KOPT-K1 (cell line): ENCODE measurements around the gene OXNAD1.
A peak's percentile ranks its signal among the peaks of the same experiment; 100 is the strongest.

ENCODE experiments used
- H3K27ac ChIP-seq: fragments of 200-600 bp; sonication (generic); 2 replicates; pipeline ENCODE4 v1.5.1; 2016; ENCODE audit warnings: antibody characterized with exemption, mild to moderate bottlenecking, low read depth, low read length; ENCODE audit not compliant: poor library complexity, severe bottlenecking
- H3K36me3 ChIP-seq: fragments of 200-600 bp; sonication (generic); 2 replicates; pipeline ENCODE4 v1.5.1; 2017; ENCODE audit warnings: antibody characterized with exemption, mild to moderate bottlenecking, low read length, moderate library complexity; ENCODE audit not compliant: insufficient read depth
- H3K9me3 ChIP-seq: fragments of 200-600 bp; sonication (generic); 2 replicates; pipeline ENCODE4 v1.5.1; 2017; ENCODE audit warnings: antibody characterized with exemption, low read length, mild to moderate bottlenecking; ENCODE audit not compliant: insufficient read depth, poor library complexity, severe bottlenecking

The OXNAD1 gene

GRCh38 chr3:16334909-16335308 is 69.9 kb downstream of the OXNAD1 start:
- Histone ChIP-seq H3K27ac (no peak overlapping the region), H3K36me3 (peaks cover 42% of the 10 kb centered on the region), H3K9me3 (peaks cover 21% of the 10 kb centered on the region)

- Histone ChIP-seq H3K27ac (no peak overlapping the region), H3K9me3 (peaks cover 21% of the 10 kb centered on the region), H3K36me3 (peaks cover 38% of the 10 kb centered on the region)
Measured at GRCh38 chr3:16335333-16335732, 70.3 kb downstream of the OXNAD1 start.

GRCh38 chr3:16335772-16336645 is 71.0 kb downstream of the OXNAD1 start:
- peaks cover 32% of the 10 kb centered on the region for H3K36me3 ChIP-seq
- H3K9me3 ChIP-seq = peaks cover 18% of the 10 kb centered on the region
- H3K27ac ChIP-seq = no peak overlapping the region

GRCh38 chr3:16336825-16337224 is 71.8 kb downstream of the OXNAD1 start:
- peaks cover 26% of the 10 kb centered on the region for H3K36me3 ChIP-seq
- no peak overlapping the region for H3K27ac ChIP-seq
- H3K9me3 ChIP-seq = peaks cover 10% of the 10 kb centered on the region

GRCh38 chr3:16337856-16338540 is 73.0 kb downstream of the OXNAD1 start:
- Histone ChIP-seq H3K36me3 (peaks cover 16% of the 10 kb centered on the region; the same call in 1 of the 2 replicates), H3K27ac (peak overlapping the region; percentile 61), H3K9me3 (no peaks in the 10 kb centered on the region)

GRCh38 chr3:16338999-16339398 is 74.0 kb downstream of the OXNAD1 start:
- Histone ChIP-seq H3K9me3 (no peaks in the 10 kb centered on the region), H3K36me3 (peaks cover 16% of the 10 kb centered on the region; the same call in 1 of the 2 replicates), H3K27ac (peak overlapping the region; percentile 61)

GRCh38 chr3:16343101-16343500 is 78.1 kb downstream of the OXNAD1 start:
- H3K36me3 ChIP-seq = peaks cover 12% of the 10 kb centered on the region; the same call in 1 of the 2 replicates
- no peaks in the 10 kb centered on the region for H3K9me3 ChIP-seq
- H3K27ac ChIP-seq = no peak overlapping the region

GRCh38 chr3:16346413-16347081 is 81.5 kb downstream of the OXNAD1 start:
- peaks cover 38% of the 10 kb centered on the region for H3K36me3 ChIP-seq
- no peaks in the 10 kb centered on the region for H3K9me3 ChIP-seq
- no peak overlapping the region for H3K27ac ChIP-seq

GRCh38 chr3:16347548-16347947 is 82.5 kb downstream of the OXNAD1 start:
- Histone ChIP-seq H3K36me3 (peaks cover 38% of the 10 kb centered on the region), H3K27ac (no peak overlapping the region), H3K9me3 (no peaks in the 10 kb centered on the region)

GRCh38 chr3:16349986-16350596 is 85.1 kb downstream of the OXNAD1 start:
- Histone ChIP-seq H3K27ac (no peak overlapping the region), H3K36me3 (peaks cover 38% of the 10 kb centered on the region), H3K9me3 (no peaks in the 10 kb centered on the region)

GRCh38 chr3:16350597-16351318 is 85.7 kb downstream of the OXNAD1 start:
- peaks cover 38% of the 10 kb centered on the region for H3K36me3 ChIP-seq
- no peaks in the 10 kb centered on the region for H3K9me3 ChIP-seq
- H3K27ac ChIP-seq = no peak overlapping the region

- peaks cover 39% of the 10 kb centered on the region for H3K36me3 ChIP-seq
- no peaks in the 10 kb centered on the region for H3K9me3 ChIP-seq
Measured at GRCh38 chr3:16352428-16352827, 87.4 kb downstream of the OXNAD1 start.

GRCh38 chr3:16354291-16354690 is 89.3 kb downstream of the OXNAD1 start:
- no peaks in the 10 kb centered on the region for H3K9me3 ChIP-seq
- peaks cover 26% of the 10 kb centered on the region for H3K36me3 ChIP-seq
- no peak overlapping the region for H3K27ac ChIP-seq

More at GRCh38 chr3:16352428-16352827, 87.4 kb downstream of the OXNAD1 start:
- no peak overlapping the region for H3K27ac ChIP-seq
